DOHH2 (cell line): ENCODE measurements around the gene GABARAPL1.

Experiments
- H3F3A ChIP-seq: fragments of 200-600 bp; sonication (generic), shearing (Covaris generic); 2 replicates; pipeline ENCODE4 v1.6.0; 2016; ENCODE audit warnings: antibody characterized with exemption, mild to moderate bottlenecking; ENCODE audit not compliant: control insufficient read depth, insufficient read depth
- H3K27ac ChIP-seq: fragments of 200-600 bp; sonication (generic); 2 replicates; pipeline ENCODE4 v1.5.1; 2014; ENCODE audit warnings: low read depth, mild to moderate bottlenecking, low read length, moderate library complexity
- H3K27me3 ChIP-seq: fragments of 200-600 bp; sonication (generic); 2 replicates; pipeline ENCODE4 v1.6.1; 2014; ENCODE audit warnings: mild to moderate bottlenecking, low read length, mixed read lengths; ENCODE audit not compliant: control insufficient read depth
- H3K36me3 ChIP-seq: fragments of 200-600 bp; sonication (generic); 2 replicates; pipeline ENCODE4 v1.6.1; 2014; ENCODE audit warnings: mild to moderate bottlenecking, low read length, moderate library complexity, mixed read lengths; ENCODE audit not compliant: control insufficient read depth
- H3K4me1 ChIP-seq: fragments of 200-600 bp; sonication (generic); 2 replicates; pipeline ENCODE4 v1.6.1; 2014; ENCODE audit warnings: mild to moderate bottlenecking, low read length, mixed read lengths; ENCODE audit not compliant: control insufficient read depth
- H3K4me2 ChIP-seq: fragments of 200-600 bp; sonication (generic); 2 replicates; pipeline ENCODE4 v1.6.0; 2014; ENCODE audit warnings: mild to moderate bottlenecking, low read length, moderate library complexity
- H3K4me3 ChIP-seq: fragments of 200-600 bp; sonication (generic); 2 replicates; pipeline ENCODE4 v1.5.1; 2014; ENCODE audit warnings: mild to moderate bottlenecking, low read length, mixed read lengths
- H3K79me2 ChIP-seq: fragments of 200-600 bp; sonication (generic); 2 replicates; pipeline ENCODE4 v1.6.1; 2014; ENCODE audit warnings: mild to moderate bottlenecking, low read length, mixed read lengths; ENCODE audit not compliant: control insufficient read depth
- H3K9me2 ChIP-seq: fragments of 200-600 bp; sonication (generic); replicated peaks from 2 replicates; pipeline ENCODE4 v1.6.1; 2014; ENCODE audit warnings: mild to moderate bottlenecking, low read length, mixed read lengths; ENCODE audit not compliant: control insufficient read depth
- H3K9me3 ChIP-seq: fragments of 200-600 bp; sonication (generic); 2 replicates; pipeline ENCODE4 v1.6.1; 2014; ENCODE audit warnings: antibody characterized with exemption, low read length, mixed read lengths; ENCODE audit not compliant: control insufficient read depth, insufficient read depth
- H4K20me1 ChIP-seq: fragments of 200-600 bp; sonication (generic); 2 replicates; pipeline ENCODE4 v1.6.0; 2014; ENCODE audit warnings: low read depth, mild to moderate bottlenecking, antibody characterized with exemption, low read length, moderate library complexity; ENCODE audit not compliant: control insufficient read depth, insufficient read depth
- EZH2phosphoT487 ChIP-seq: fragments of 200-600 bp; sonication (generic); IDR thresholded peaks from 2 replicates; pipeline ENCODE4 v1.6.1; 2017; ENCODE audit warnings: borderline replicate concordance, mild to moderate bottlenecking, antibody characterized with exemption, low read length, moderate library complexity, mixed read lengths
- TF ChIP-seq, protein P1 (sequence below): fragments of 200-600 bp; sonication (generic); IDR thresholded peaks from one replicate; pipeline ENCODE4 v1.5.1; 2014; ENCODE audit warnings: antibody characterized with exemption, mild to moderate bottlenecking, low read depth, low read length; ENCODE audit not compliant: poor library complexity, severe bottlenecking

GABARAPL1 gene

DNA sequence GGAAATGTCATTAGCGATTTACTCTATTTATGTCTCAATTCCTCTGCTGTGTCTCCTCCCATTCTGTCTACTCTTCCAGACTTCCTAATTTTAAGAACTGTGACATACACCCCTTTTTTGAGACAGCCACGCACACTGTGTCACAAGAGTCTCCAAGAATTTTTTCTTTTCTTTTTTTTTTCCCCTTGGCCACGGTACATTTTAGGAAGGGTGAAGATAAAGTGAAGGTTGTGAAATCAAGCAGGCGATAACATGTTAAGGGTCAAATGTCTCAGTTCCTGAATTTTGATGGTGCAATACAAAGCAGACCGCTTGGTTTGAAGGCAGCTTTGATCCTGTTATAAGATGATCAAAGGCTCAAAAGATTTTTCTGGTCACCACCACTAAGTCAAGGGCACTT is 45.1 kb upstream of the GABARAPL1 start:
- H4K20me1 ChIP-seq: no peaks in the 10 kb centered on the region
- H3K27me3 ChIP-seq: 0 out of 2 replicates have a peak, but pooled peaks cover 2% of the 10 kb centered on the region
- no peaks in the 10 kb centered on the region for H3K36me3 ChIP-seq
- no peak for TF ChIP-seq EZH2phosphoT487
- TF ChIP-seq, protein P1, sequence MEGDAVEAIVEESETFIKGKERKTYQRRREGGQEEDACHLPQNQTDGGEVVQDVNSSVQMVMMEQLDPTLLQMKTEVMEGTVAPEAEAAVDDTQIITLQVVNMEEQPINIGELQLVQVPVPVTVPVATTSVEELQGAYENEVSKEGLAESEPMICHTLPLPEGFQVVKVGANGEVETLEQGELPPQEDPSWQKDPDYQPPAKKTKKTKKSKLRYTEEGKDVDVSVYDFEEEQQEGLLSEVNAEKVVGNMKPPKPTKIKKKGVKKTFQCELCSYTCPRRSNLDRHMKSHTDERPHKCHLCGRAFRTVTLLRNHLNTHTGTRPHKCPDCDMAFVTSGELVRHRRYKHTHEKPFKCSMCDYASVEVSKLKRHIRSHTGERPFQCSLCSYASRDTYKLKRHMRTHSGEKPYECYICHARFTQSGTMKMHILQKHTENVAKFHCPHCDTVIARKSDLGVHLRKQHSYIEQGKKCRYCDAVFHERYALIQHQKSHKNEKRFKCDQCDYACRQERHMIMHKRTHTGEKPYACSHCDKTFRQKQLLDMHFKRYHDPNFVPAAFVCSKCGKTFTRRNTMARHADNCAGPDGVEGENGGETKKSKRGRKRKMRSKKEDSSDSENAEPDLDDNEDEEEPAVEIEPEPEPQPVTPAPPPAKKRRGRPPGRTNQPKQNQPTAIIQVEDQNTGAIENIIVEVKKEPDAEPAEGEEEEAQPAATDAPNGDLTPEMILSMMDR: no peak
- H3K4me2 ChIP-seq: no peak overlapping the region
- H3K79me2 ChIP-seq: no peaks in the 10 kb centered on the region
- H3K9me3 ChIP-seq: no peaks in the 10 kb centered on the region
- no peak overlapping the region for H3K4me3 ChIP-seq
- no peak overlapping the region for H3K27ac ChIP-seq
- peaks cover 31% of the 10 kb centered on the region for H3K4me1 ChIP-seq
- H3F3A ChIP-seq: no peaks in the 10 kb centered on the region
- H3K9me2 ChIP-seq: no peaks in the 10 kb centered on the region; the same call in 1 of the 2 replicates

DNA sequence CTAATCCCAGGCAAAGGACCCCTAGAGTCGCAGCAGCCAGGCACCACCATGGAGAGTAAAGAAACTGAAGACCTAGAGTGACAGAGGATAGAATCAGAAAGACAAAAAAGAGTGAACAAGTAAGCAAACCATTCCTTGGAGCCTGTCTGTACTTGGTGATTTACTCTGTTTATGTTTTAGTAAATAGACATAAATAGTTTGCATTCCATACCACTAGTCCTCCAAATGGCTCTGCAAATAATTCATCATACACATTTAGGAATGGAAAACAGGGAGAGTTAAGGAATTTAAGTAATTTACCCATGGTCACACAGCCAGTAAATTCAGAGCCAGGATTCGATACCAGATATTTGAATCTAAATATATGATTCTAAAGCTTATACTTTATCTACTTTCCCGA is 43.6 kb upstream of the GABARAPL1 start:
- peaks cover 26% of the 10 kb centered on the region for H3K4me1 ChIP-seq
- H3K27ac ChIP-seq: peak overlapping the region; percentile 33; the same call in 1 of the 2 replicates
- no peaks in the 10 kb centered on the region; the same call in 1 of the 2 replicates for H3K9me2 ChIP-seq
- no peaks in the 10 kb centered on the region for H3K79me2 ChIP-seq
- TF ChIP-seq EZH2phosphoT487: no peak
- TF ChIP-seq, protein P1: no peak
- H3K27me3 ChIP-seq: 0 out of 2 replicates have a peak, but pooled peaks cover 2% of the 10 kb centered on the region
- H3K9me3 ChIP-seq: no peaks in the 10 kb centered on the region
- H3K4me2 ChIP-seq: no peak overlapping the region
- no peaks in the 10 kb centered on the region for H3F3A ChIP-seq
- no peak overlapping the region for H3K4me3 ChIP-seq
- H4K20me1 ChIP-seq: no peaks in the 10 kb centered on the region
- no peaks in the 10 kb centered on the region for H3K36me3 ChIP-seq

DNA sequence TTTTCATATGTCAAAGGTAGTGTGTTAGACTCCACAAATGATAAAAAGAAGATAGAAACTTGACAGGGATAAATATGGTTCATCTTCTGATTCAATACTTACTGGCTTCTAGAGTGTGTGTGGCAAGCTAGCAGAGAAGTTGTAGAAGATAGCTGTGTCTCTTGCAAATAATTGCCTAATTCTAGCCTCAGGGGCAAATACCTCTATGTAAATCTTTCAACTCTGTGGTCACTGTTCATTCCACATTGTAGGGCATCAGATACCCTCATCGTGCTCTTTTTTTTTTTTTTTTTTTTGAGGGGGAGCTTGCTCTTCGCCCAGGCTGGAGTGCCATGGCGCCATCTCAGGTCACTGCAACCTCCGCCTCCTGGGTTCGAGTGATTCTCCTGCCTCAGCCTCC is 42.5 kb upstream of the GABARAPL1 start:
- no peak for TF ChIP-seq EZH2phosphoT487
- TF ChIP-seq, protein P1: no peak
- Histone ChIP-seq H3F3A (no peaks in the 10 kb centered on the region), H3K4me1 (peaks cover 26% of the 10 kb centered on the region), H3K9me3 (no peaks in the 10 kb centered on the region), H3K9me2 (no peaks in the 10 kb centered on the region; the same call in 1 of the 2 replicates), H3K27me3 (0 out of 2 replicates have a peak, but pooled peaks cover 2% of the 10 kb centered on the region), H3K79me2 (no peaks in the 10 kb centered on the region), H3K4me3 (peak overlapping the region; percentile 27; the same call in 1 of the 2 replicates), H3K27ac (peak overlapping the region; percentile 33), H4K20me1 (no peaks in the 10 kb centered on the region), H3K36me3 (no peaks in the 10 kb centered on the region), H3K4me2 (peak overlapping the region; percentile 17)
